ENCODE results near the gene TLE7.
A peak's percentile ranks its signal among the peaks of the same experiment; 100 is the strongest.

TLE7 gene

GRCh38 chr16:71426880-71427615 lies 14.8 kb downstream of the TLE7 start (continued):
- TF ChIP-seq, protein P1, sequence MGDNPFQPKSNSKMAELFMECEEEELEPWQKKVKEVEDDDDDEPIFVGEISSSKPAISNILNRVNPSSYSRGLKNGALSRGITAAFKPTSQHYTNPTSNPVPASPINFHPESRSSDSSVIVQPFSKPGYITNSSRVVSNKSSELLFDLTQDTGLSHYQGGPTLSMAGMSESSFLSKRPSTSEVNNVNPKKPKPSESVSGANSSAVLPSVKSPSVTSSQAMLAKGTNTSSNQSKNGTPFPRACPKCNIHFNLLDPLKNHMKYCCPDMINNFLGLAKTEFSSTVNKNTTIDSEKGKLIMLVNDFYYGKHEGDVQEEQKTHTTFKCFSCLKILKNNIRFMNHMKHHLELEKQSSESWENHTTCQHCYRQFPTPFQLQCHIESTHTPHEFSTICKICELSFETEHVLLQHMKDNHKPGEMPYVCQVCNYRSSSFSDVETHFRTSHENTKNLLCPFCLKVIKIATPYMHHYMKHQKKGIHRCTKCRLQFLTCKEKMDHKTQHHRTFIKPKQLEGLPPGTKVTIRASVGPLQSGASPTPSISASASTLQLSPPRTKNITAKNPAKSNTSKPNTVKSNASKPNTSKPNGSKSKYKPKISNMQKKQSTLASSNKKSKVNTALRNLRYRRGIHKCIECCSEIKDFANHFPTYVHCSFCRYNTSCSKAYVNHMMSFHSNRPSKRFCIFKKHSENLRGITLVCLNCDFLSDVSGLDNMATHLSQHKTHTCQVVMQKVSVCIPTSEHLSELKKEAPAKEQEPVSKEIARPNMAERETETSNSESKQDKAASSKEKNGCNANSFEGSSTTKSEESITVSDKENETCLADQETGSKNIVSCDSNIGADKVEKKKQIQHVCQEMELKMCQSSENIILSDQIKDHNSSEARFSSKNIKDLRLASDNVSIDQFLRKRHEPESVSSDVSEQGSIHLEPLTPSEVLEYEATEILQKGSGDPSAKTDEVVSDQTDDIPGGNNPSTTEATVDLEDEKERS (tag by site-specific recombination; IDR thresholded peaks at IDR 0.05) = peak; percentile 93; the same call in 1 of the 2 replicates
- TF ChIP-seq, protein P2, sequence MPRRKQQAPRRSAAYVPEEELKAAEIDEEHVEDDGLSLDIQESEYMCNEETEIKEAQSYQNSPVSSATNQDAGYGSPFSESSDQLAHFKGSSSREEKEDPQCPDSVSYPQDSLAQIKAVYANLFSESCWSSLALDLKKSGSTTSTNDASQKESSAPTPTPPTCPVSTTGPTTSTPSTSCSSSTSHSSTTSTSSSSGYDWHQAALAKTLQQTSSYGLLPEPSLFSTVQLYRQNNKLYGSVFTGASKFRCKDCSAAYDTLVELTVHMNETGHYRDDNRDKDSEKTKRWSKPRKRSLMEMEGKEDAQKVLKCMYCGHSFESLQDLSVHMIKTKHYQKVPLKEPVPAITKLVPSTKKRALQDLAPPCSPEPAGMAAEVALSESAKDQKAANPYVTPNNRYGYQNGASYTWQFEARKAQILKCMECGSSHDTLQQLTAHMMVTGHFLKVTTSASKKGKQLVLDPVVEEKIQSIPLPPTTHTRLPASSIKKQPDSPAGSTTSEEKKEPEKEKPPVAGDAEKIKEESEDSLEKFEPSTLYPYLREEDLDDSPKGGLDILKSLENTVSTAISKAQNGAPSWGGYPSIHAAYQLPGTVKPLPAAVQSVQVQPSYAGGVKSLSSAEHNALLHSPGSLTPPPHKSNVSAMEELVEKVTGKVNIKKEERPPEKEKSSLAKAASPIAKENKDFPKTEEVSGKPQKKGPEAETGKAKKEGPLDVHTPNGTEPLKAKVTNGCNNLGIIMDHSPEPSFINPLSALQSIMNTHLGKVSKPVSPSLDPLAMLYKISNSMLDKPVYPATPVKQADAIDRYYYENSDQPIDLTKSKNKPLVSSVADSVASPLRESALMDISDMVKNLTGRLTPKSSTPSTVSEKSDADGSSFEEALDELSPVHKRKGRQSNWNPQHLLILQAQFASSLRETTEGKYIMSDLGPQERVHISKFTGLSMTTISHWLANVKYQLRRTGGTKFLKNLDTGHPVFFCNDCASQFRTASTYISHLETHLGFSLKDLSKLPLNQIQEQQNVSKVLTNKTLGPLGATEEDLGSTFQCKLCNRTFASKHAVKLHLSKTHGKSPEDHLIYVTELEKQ (tag by site-specific recombination; IDR thresholded peaks at IDR 0.05; ENCODE audit: borderline replicate concordance) = no peak; the same call in 1 of the 2 replicates
- peak; percentile 27; the same call in 1 of the 2 replicates for TF ChIP-seq ZNF623 (tag by site-specific recombination; IDR thresholded peaks at IDR 0.05)
- 0 out of 2 replicates have a peak, but pooled peaks have one; percentile 61 for TF ChIP-seq ZNF394 (tag by site-specific recombination; IDR thresholded peaks at IDR 0.05; ENCODE audit: borderline replicate concordance)
- TF ChIP-seq ZNF660 (tag by site-specific recombination; IDR thresholded peaks at IDR 0.05) = peak; percentile 25
- no peak for TF ChIP-seq ZBTB49 (tag by site-specific recombination; IDR thresholded peaks at IDR 0.05; ENCODE audit: low read depth)
- no peak for TF ChIP-seq ZNF280C (tag by site-specific recombination; IDR thresholded peaks at IDR 0.05)
- TF ChIP-seq ZNF169 (tag by site-specific recombination; IDR thresholded peaks at IDR 0.05) = 0 out of 2 replicates have a peak, but pooled peaks have one; percentile 25
- peak; percentile 98 for TF ChIP-seq ZBTB20 (tag by site-specific recombination; IDR thresholded peaks at IDR 0.05)
- 0 out of 2 replicates have a peak, but pooled peaks have one; percentile 10 for TF ChIP-seq ZNF449 (tag by site-specific recombination; IDR thresholded peaks at IDR 0.05)
- TF ChIP-seq ZNF600 (tag by site-specific recombination; IDR thresholded peaks at IDR 0.05) = 0 out of 2 replicates have a peak, but pooled peaks have one; percentile 48
- TF ChIP-seq, protein P3, sequence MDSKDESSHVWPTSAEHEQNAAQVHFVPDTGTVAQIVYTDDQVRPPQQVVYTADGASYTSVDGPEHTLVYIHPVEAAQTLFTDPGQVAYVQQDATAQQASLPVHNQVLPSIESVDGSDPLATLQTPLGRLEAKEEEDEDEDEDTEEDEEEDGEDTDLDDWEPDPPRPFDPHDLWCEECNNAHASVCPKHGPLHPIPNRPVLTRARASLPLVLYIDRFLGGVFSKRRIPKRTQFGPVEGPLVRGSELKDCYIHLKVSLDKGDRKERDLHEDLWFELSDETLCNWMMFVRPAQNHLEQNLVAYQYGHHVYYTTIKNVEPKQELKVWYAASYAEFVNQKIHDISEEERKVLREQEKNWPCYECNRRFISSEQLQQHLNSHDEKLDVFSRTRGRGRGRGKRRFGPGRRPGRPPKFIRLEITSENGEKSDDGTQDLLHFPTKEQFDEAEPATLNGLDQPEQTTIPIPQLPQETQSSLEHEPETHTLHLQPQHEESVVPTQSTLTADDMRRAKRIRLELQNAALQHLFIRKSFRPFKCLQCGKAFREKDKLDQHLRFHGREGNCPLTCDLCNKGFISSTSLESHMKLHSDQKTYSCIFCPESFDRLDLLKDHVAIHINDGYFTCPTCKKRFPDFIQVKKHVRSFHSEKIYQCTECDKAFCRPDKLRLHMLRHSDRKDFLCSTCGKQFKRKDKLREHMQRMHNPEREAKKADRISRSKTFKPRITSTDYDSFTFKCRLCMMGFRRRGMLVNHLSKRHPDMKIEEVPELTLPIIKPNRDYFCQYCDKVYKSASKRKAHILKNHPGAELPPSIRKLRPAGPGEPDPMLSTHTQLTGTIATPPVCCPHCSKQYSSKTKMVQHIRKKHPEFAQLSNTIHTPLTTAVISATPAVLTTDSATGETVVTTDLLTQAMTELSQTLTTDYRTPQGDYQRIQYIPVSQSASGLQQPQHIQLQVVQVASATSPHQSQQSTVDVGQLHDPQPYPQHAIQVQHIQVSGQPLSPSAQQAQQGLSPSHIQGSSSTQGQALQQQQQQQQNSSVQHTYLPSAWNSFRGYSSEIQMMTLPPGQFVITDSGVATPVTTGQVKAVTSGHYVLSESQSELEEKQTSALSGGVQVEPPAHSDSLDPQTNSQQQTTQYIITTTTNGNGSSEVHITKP (tag by site-specific recombination; IDR thresholded peaks at IDR 0.05) = peak; percentile 84
- TF ChIP-seq, protein P4, sequence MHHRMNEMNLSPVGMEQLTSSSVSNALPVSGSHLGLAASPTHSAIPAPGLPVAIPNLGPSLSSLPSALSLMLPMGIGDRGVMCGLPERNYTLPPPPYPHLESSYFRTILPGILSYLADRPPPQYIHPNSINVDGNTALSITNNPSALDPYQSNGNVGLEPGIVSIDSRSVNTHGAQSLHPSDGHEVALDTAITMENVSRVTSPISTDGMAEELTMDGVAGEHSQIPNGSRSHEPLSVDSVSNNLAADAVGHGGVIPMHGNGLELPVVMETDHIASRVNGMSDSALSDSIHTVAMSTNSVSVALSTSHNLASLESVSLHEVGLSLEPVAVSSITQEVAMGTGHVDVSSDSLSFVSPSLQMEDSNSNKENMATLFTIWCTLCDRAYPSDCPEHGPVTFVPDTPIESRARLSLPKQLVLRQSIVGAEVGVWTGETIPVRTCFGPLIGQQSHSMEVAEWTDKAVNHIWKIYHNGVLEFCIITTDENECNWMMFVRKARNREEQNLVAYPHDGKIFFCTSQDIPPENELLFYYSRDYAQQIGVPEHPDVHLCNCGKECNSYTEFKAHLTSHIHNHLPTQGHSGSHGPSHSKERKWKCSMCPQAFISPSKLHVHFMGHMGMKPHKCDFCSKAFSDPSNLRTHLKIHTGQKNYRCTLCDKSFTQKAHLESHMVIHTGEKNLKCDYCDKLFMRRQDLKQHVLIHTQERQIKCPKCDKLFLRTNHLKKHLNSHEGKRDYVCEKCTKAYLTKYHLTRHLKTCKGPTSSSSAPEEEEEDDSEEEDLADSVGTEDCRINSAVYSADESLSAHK (tag by site-specific recombination; IDR thresholded peaks at IDR 0.05) = peak; percentile 33
- TF ChIP-seq ZNF555 (tag by site-specific recombination; conservative IDR thresholded peaks at IDR 0.05) = 0 out of 2 replicates have a peak, but pooled peaks have one; percentile 13

Data from HEK293 (cell line).